Heart left ventricle (tissue), 13 donors: ENCODE data around the gene PDE11A.

Experiments used
- POLR2A ChIP-seq, 2 donors: fragments of 450-650 bp; IDR thresholded peaks; one replicate each; pipeline ENCODE4 v1.6.1; 2017; ENCODE audit warnings: antibody characterized with exemption in 2 of 2, mild to moderate bottlenecking in 2 of 2, moderate library complexity in 2 of 2
- TF ChIP-seq, protein P1 (sequence below), 12 donors: fragments of 200-600 bp; sonication (generic) in 4 of 12; IDR thresholded peaks; one replicate each; pipeline versions ENCODE4 v1.5.0 to v1.8.0; 2018 to 2022; ENCODE audit warnings: antibody characterized with exemption in 12 of 12, mild to moderate bottlenecking in 5 of 12
- donor health status: ischemic (EF 13 %, LVEDD 7.1; RV severe dilation, severe dysfunction).
- donor health status: DM: no; HTN: yes; CAD: no.
- donor health status: DM: no; HTN: no; CAD: no.
- donor health status: ischemic (EF 25% LVEDD 6.9; RV normal size, moderate dysfunction).
- donor health status: ischemic (EF 25% LVEDD 5.7; RV mildly dilated, moderate dysfunction).
- donor health status: ischemic (EF 35%, LVEDD 5.7; RV mildly dilated, moderate dysfunction).
- donor health status: nonischemic (EF 11% LVEDD 7.7; RV severe dilation, severe dysfunction).
- donor health status: DM: yes; HTN: yes; CAD: no.
- donor health status: PGD.
- donor health status: ischemic (EF 29% LVEDD 5.4; RV normal size, mild dysfunction).
- donor health status: nonischemic (EF 23%, LVEDD 6.1; RV moderate dilation, normal function).

GRCh38 chr2:178009813-178010212 lies 62.8 kb downstream of the PDE11A start:
- TF ChIP-seq, protein P1, sequence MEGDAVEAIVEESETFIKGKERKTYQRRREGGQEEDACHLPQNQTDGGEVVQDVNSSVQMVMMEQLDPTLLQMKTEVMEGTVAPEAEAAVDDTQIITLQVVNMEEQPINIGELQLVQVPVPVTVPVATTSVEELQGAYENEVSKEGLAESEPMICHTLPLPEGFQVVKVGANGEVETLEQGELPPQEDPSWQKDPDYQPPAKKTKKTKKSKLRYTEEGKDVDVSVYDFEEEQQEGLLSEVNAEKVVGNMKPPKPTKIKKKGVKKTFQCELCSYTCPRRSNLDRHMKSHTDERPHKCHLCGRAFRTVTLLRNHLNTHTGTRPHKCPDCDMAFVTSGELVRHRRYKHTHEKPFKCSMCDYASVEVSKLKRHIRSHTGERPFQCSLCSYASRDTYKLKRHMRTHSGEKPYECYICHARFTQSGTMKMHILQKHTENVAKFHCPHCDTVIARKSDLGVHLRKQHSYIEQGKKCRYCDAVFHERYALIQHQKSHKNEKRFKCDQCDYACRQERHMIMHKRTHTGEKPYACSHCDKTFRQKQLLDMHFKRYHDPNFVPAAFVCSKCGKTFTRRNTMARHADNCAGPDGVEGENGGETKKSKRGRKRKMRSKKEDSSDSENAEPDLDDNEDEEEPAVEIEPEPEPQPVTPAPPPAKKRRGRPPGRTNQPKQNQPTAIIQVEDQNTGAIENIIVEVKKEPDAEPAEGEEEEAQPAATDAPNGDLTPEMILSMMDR (IDR thresholded peaks at IDR 0.05), result no peak
- TF ChIP-seq POLR2A (IDR thresholded peaks at IDR 0.05), result no peak
